HG03469 (cell line): ENCODE measurements around the gene SLC12A1.

ENCODE experiments used
- ATAC-seq: cut with Tn5 transposase; IDR thresholded peaks from one replicate; pipeline ENCODE4 v1.9.1; 2021; ENCODE audit warnings: mild to moderate bottlenecking, moderate library complexity, moderate number of reproducible peaks; ENCODE audit not compliant: unreplicated experiment

SLC12A1 gene

GRCh38 chr15:48343865-48344264, 137.8 kb downstream of the SLC12A1 start:
- no peak for ATAC-seq

DNA sequence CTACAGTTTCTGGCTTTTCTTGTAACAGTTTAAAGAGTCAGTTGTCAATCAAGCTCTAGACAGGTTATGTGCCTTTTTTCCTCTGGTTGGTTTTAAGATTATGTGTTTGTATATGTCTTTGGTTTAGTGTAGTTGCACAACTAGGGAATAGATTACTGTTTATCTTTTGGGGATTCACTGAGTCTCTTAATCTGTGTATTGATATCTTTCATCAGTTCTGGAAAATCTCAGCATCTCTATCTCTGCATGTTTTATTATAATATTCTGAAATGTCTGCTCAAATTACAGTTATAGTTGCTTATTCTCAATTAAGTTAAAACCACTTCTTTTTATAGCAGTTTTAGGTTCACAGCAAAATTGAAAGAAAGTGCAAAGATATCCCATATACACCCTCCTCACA, 139.4 kb downstream of the SLC12A1 start:
- ATAC-seq: no peak

- peak; percentile 88 for ATAC-seq
Measured at GRCh38 chr15:48352474-48353072, 146.5 kb downstream of the SLC12A1 start.
